Limb (tissue), 2 donors: ENCODE results near the gene SULT1C3.
A peak's percentile ranks its signal among the peaks of the same experiment; 100 is the strongest.
"Not testable (repeated sequence)": the region's sequence is repeated elsewhere in the genome, so short reads cannot be mapped to it uniquely, and the experiment has no call there.

Experiments used
- DNase-seq, 2 donors: peaks; one replicate each; pipeline ENCODE4 v3.0.0-alpha.2; 2016; ENCODE audit errors: extremely low spot score in 2 of 2

SULT1C3 gene

DNA sequence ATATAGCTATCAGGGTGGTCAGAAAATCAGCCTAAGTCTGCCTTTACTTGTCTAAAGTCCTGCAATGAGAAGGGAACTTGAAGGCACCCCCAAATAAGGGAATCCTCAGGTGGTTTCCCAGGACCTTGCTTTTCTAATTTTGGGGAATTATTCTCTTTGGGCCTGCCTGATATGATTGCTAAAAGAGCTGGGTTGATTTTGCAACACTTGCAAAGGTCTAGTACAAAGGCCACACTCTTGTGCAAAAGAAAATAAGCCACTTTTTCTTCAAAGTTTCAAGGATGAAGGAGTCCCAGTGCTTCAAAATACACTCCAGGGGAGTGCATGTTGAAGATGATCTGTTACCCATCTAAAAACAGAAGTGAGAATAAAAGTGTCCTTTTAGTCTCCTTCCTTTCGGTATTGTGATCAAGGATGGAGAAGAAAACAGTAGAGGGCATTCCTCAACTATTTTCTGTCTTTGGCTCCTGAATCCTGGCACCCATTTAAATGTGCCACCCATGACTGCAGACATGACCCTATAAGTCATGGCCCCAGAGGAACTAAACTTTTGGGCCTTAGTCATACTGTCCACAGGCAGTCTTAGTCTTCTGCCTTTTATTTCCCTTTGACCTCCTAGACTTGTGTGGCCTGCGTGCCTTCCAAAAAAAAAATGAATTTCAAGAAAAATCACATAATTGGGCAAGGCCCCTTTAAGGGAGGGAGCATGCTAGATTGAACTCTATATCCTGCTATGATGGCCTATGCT is 5.1 kb downstream of the SULT1C3 start:
- DNase-seq, result no peak

DNA sequence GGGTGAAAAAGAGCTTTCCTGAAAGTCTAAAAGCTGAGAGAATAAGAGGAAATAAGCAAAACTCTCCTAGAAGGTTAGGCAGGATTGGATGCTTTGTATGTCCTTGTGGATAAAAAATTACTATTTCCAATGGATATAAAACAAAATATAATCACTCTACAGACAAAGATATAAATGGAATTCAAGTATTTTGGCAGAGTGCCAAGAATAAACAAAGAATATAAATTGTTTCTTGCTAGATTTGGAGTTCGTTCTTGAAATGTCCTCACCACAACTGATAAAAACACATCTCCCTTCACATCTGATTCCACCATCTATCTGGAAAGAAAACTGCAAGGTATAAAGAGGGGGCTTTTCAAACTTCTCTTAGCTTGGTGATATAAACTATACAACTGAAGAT is 13.3 kb downstream of the SULT1C3 start:
- DNase-seq, result no peak

DNA sequence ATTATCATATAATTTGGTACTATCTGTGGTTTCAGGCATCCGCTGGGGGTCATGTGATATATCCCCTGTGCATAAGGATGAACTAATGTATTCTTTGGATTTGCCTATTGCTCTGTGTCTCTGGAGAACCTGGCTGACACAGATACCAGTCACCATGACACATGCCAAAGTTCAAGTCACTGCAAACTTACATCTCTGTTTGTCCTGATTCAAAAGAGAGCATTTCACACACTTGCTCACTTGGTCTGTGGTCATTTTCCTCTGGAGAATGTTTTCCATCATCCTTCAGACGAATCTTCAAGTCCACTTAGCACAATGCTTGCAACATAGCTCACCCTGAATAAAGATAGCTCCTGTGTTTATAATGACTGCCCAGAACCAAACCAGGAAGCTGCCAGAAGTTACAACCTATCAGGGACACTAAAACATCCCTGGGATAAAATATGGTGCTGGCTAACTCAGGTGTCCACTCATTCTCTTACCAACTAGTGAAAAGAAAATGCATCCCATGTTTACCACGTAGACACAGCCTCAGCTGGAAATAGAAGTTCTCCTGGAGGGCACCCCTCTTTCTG is 18.1 kb downstream of the SULT1C3 start:
- no peak for DNase-seq

- no peak for DNase-seq
Observed at GRCh38 chr2:108260773-108261172, 21.0 kb downstream of the SULT1C3 start.

- DNase-seq, result no peak
Observed at GRCh38 chr2:108262036-108262435, 22.3 kb downstream of the SULT1C3 start.

- no peak for DNase-seq
Observed at GRCh38 chr2:108263401-108263800, 23.6 kb downstream of the SULT1C3 start.

DNA sequence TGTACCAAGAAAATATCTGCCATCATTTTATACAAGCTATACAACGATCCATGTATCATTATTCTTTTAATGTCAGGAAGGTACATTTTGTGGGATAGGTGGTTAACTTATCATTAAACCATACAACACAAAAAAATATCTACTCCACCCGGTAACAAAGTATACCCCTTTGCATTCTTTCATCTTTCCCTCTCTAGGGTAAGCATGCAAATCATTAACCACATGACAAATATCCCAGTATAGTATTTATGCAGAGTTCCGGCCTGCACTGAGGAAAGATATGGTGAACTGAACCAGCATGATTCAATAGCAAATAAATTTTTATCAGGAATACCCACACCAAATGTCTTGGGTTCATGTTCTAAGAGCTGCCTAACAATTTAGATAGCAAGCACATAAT is 26.4 kb downstream of the SULT1C3 start:
- DNase-seq, result no peak

- no peak for DNase-seq
Observed at GRCh38 chr2:108267101-108267500, 27.3 kb downstream of the SULT1C3 start.

DNA sequence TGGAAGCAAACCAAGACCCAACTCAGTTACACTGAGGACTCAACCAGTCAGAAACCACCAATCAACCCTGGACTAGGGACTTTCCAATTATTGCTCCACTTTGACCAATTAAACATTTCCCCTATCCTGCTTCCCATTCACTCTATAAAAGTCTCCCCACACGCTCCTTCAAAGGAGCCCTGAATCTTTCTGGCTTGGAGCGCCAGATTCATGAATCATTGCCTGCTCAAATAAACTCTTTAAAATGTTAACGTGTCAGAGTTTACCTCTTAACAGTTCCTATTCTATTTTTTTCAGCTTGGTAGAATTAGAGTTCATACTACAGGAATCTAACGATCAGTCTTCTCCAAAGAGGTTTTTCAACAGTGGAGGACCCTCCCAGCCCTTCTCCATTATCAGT is 28.2 kb downstream of the SULT1C3 start:
- no peak for DNase-seq

GRCh38 chr2:108270346-108270745 is 30.6 kb downstream of the SULT1C3 start:
- DNase-seq, result no peak

DNA sequence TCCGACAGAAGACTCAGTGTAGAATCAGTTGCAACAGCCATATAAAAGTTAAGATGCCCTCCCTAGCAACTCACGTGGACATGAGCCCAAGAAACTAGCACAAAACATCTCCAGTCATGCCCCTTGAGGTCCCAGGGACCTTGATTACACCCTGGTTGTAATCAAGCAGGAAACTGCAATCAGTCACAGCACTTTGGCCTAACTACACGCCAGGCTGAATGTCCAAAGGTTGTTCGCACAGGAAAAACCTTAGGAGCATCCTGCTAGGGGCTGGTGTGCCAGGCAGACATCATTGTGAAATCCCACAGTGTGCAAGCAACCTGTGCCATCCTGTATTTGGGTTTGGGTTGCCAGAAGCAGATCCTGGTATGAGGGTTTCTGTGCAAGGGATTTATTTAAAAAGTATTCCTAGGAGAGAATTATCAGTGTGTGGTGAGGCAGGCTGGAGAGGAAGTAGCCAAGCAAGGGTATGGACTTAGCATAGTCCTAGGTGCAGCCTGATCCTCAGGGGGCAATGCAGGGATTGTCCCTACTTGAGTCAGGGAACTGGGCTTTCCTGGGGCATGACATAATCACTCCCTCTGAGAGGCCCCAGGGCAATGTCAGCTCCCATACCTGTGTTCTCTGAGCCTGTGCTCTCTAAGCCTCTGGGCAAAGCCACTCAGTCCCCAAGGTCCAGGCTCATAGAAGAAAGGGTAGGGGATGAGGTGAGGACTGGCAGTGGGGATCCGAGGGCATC is 31.2 kb downstream of the SULT1C3 start:
- DNase-seq, result no peak

- DNase-seq, result no peak
Observed at GRCh38 chr2:108271691-108272253, 32.0 kb downstream of the SULT1C3 start.

DNA sequence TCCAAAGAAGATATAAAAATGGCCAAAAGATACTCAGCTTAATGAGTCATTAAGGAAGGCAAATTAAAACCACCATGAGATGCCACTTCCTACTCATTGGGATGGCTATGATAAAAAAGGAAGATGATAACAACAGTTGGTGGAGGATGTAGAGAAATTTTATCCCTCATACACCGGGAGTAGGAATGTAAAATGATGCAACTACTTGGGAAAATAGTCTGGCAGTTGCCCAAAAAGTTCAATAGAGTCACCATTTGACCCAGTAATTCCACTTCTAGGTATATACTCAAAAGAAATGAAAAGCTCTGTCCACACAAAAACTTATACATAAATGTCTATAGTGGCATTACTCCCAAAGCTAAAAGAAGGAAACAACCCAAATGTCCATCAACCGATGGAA is 38.9 kb downstream of the SULT1C3 start:
- DNase-seq, result no peak

DNA sequence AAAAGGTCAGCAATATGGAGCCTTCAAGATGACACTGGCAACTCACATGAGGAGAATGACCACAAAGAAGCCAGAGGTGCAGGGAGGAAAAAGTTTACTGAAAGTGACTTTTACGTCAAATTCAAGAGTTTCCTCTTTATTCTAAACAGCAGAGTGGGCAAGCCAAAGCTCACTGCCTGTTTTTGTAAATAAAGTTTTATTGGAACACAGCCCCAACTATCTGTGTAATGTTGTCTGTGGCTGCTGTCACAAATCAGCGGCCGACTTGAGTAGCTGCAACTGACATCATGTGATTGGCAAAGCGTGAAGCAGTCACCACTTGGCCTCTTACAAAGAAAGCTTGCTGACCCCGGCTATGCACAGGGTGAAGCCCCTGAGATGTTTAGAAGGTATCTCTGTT is 39.7 kb downstream of the SULT1C3 start:
- no peak for DNase-seq

DNA sequence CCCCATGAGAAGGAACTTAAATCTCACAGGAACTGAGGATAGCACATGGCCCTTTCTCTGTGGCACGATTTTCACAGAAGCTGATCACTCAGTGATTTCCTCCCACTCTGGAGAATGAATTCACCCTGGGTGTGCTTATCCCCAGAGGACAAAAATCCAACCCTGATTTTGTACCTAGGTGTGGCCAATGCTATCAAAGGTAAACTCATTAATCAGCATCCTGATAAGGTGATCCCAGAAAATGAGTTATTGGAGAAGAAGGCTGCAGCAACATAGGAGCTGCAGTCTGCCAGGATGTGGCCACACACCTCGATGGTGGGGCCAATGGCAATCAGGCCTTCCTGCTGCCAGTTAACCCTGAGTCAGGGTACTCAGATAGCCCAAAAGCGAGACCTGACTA is 40.7 kb downstream of the SULT1C3 start:
- no peak for DNase-seq

GRCh38 chr2:108284566-108284965 is 44.8 kb downstream of the SULT1C3 start:
- DNase-seq, result not testable (repeated sequence)

GRCh38 chr2:108285616-108286015 is 45.8 kb downstream of the SULT1C3 start:
- no peak for DNase-seq

DNA sequence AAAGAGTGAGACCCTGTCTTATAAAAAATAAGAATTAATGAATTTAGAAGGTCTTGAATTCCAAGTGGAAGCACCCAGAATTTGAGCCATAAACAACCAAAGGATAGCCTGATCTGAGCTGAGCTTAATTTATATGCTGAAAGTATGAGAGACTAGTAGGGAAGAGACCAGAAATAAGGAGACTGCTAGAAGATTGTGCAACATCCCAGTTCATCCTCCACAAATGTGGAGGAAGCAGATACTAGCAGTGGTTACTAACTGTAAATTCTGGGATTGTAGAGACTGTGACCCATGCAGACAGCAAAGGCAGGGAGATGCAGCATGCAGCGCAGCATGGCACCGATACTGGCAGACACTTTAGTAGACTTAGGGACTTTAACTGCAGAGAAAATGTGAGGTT is 47.4 kb downstream of the SULT1C3 start:
- no peak for DNase-seq

GRCh38 chr2:108288534-108289106 is 48.9 kb downstream of the SULT1C3 start, which contains the start of gene SULT1C2:
TSS of gene SULT1C2 (plus strand) at chr2:108288895. CDS start at chr2:108293668, 4,773 bp downstream.
- peak in 1 of 2 donors; percentile 36 for DNase-seq

- no peak for DNase-seq
Observed at GRCh38 chr2:108293850-108294249, 54.1 kb downstream of the SULT1C3 start.

- DNase-seq, result no peak
Observed at GRCh38 chr2:108297436-108298141, 57.8 kb downstream of the SULT1C3 start.
